Adipocyte (in vitro differentiated cells): Measurements from ENCODE around the gene TOGARAM1.

Experiments used
- DNase-seq: peaks from one replicate; pipeline ENCODE4 v3.0.0-alpha.2; 2015; ENCODE audit warnings: low read depth
- H3K27me3 ChIP-seq: replicated peaks from 2 replicates; pipeline ENCODE4 v1.7.0; 2013; ENCODE audit warnings: mild to moderate bottlenecking, low read length, moderate library complexity; ENCODE audit not compliant: control insufficient read depth, insufficient read depth
- H3K36me3 ChIP-seq: 2 replicates; pipeline ENCODE4 v1.7.0; 2013; ENCODE audit warnings: low read length, mild to moderate bottlenecking, moderate library complexity; ENCODE audit not compliant: control insufficient read depth, insufficient read depth, severe bottlenecking
- H3K4me1 ChIP-seq: 2 replicates; pipeline ENCODE4 v1.7.0; 2013; ENCODE audit warnings: mild to moderate bottlenecking, low read length, moderate library complexity; ENCODE audit not compliant: control insufficient read depth, insufficient read depth
- H3K4me3 ChIP-seq: 2 replicates; pipeline ENCODE4 v1.7.0; 2013; ENCODE audit warnings: mild to moderate bottlenecking, low read length, moderate library complexity
- H3K9ac ChIP-seq: 2 replicates; pipeline ENCODE4 v1.7.0; 2013; ENCODE audit warnings: mild to moderate bottlenecking, low read length, moderate library complexity
- H3K9me3 ChIP-seq: 2 replicates; pipeline ENCODE4 v1.7.0; 2013; ENCODE audit warnings: mild to moderate bottlenecking, low read length, moderate library complexity; ENCODE audit not compliant: control insufficient read depth

The TOGARAM1 gene

GRCh38 chr14:45041641-45042040 is 79.7 kb downstream of the TOGARAM1 start:
- H3K36me3 ChIP-seq, result peaks cover 31% of the 10 kb centered on the region
- H3K4me1 ChIP-seq, result no peaks in the 10 kb centered on the region
- no peak overlapping the region for H3K4me3 ChIP-seq
- no peaks in the 10 kb centered on the region for H3K9me3 ChIP-seq
- H3K9ac ChIP-seq, result no peak overlapping the region
- no peaks in the 10 kb centered on the region for H3K27me3 ChIP-seq
- no peak for DNase-seq

- Histone ChIP-seq H3K4me3 (no peak overlapping the region), H3K9ac (no peak overlapping the region), H3K4me1 (no peaks in the 10 kb centered on the region), H3K36me3 (peaks cover 13% of the 10 kb centered on the region), H3K27me3 (no peaks in the 10 kb centered on the region), H3K9me3 (no peaks in the 10 kb centered on the region)
- no peak for DNase-seq
Observed at GRCh38 chr14:45044638-45045037, 82.6 kb downstream of the TOGARAM1 start.

GRCh38 chr14:45048385-45048784 is 86.4 kb downstream of the TOGARAM1 start:
- no peak for DNase-seq
- no peaks in the 10 kb centered on the region for H3K27me3 ChIP-seq
- no peak overlapping the region for H3K9ac ChIP-seq
- no peaks in the 10 kb centered on the region for H3K4me1 ChIP-seq
- H3K4me3 ChIP-seq, result no peak overlapping the region
- peaks cover 22% of the 10 kb centered on the region for H3K36me3 ChIP-seq
- H3K9me3 ChIP-seq, result no peaks in the 10 kb centered on the region

- H3K4me1 ChIP-seq, result no peaks in the 10 kb centered on the region
- DNase-seq, result no peak
- no peak overlapping the region for H3K9ac ChIP-seq
- peaks cover under 1% of the 10 kb centered on the region for H3K9me3 ChIP-seq
- H3K4me3 ChIP-seq, result no peak overlapping the region
- peaks cover 33% of the 10 kb centered on the region for H3K36me3 ChIP-seq
- H3K27me3 ChIP-seq, result no peaks in the 10 kb centered on the region
Observed at GRCh38 chr14:45051180-45051579, 89.2 kb downstream of the TOGARAM1 start.

GRCh38 chr14:45051896-45052295 is 89.9 kb downstream of the TOGARAM1 start:
- H3K4me3 ChIP-seq, result no peak overlapping the region
- peaks cover 7% of the 10 kb centered on the region for H3K9me3 ChIP-seq
- no peaks in the 10 kb centered on the region for H3K27me3 ChIP-seq
- no peaks in the 10 kb centered on the region for H3K4me1 ChIP-seq
- peaks cover 26% of the 10 kb centered on the region for H3K36me3 ChIP-seq
- no peak for DNase-seq
- no peak overlapping the region for H3K9ac ChIP-seq

GRCh38 chr14:45057349-45057748 is 95.4 kb downstream of the TOGARAM1 start:
- H3K27me3 ChIP-seq, result no peaks in the 10 kb centered on the region
- no peaks in the 10 kb centered on the region for H3K4me1 ChIP-seq
- peaks cover 28% of the 10 kb centered on the region for H3K36me3 ChIP-seq
- H3K4me3 ChIP-seq, result no peak overlapping the region
- H3K9me3 ChIP-seq, result peaks cover 13% of the 10 kb centered on the region
- no peak overlapping the region for H3K9ac ChIP-seq
- DNase-seq, result no peak

GRCh38 chr14:45057881-45058364 is 95.9 kb downstream of the TOGARAM1 start:
- Histone ChIP-seq H3K9me3 (peaks cover 13% of the 10 kb centered on the region), H3K4me3 (no peak overlapping the region), H3K27me3 (no peaks in the 10 kb centered on the region), H3K36me3 (peaks cover 23% of the 10 kb centered on the region), H3K4me1 (no peaks in the 10 kb centered on the region), H3K9ac (no peak overlapping the region)
- no peak for DNase-seq

GRCh38 chr14:45060551-45060950 is 98.6 kb downstream of the TOGARAM1 start:
- H3K9me3 ChIP-seq, result peaks cover 13% of the 10 kb centered on the region
- H3K36me3 ChIP-seq, result peaks cover 8% of the 10 kb centered on the region
- no peaks in the 10 kb centered on the region for H3K27me3 ChIP-seq
- H3K4me3 ChIP-seq, result no peak overlapping the region
- no peak overlapping the region for H3K9ac ChIP-seq
- no peak for DNase-seq
- no peaks in the 10 kb centered on the region for H3K4me1 ChIP-seq

- H3K36me3 ChIP-seq, result peaks cover 4% of the 10 kb centered on the region
- H3K9me3 ChIP-seq, result no peaks in the 10 kb centered on the region
- H3K27me3 ChIP-seq, result no peaks in the 10 kb centered on the region
- H3K9ac ChIP-seq, result no peak overlapping the region
- no peaks in the 10 kb centered on the region for H3K4me1 ChIP-seq
- no peak overlapping the region for H3K4me3 ChIP-seq
- DNase-seq, result no peak
Observed at GRCh38 chr14:45065540-45065939, 103.5 kb downstream of the TOGARAM1 start.

GRCh38 chr14:45065956-45066355 is 104.0 kb downstream of the TOGARAM1 start:
- Histone ChIP-seq H3K27me3 (no peaks in the 10 kb centered on the region), H3K9me3 (no peaks in the 10 kb centered on the region), H3K4me1 (no peaks in the 10 kb centered on the region), H3K9ac (no peak overlapping the region), H3K36me3 (peaks cover 4% of the 10 kb centered on the region), H3K4me3 (no peak overlapping the region)
- DNase-seq, result no peak

GRCh38 chr14:45066667-45067066 is 104.7 kb downstream of the TOGARAM1 start:
- Histone ChIP-seq H3K4me1 (no peaks in the 10 kb centered on the region), H3K9me3 (no peaks in the 10 kb centered on the region), H3K4me3 (no peak overlapping the region), H3K36me3 (peaks cover 4% of the 10 kb centered on the region), H3K9ac (no peak overlapping the region), H3K27me3 (no peaks in the 10 kb centered on the region)
- DNase-seq, result no peak

- H3K9me3 ChIP-seq, result no peaks in the 10 kb centered on the region
- peaks cover 11% of the 10 kb centered on the region for H3K36me3 ChIP-seq
- no peak overlapping the region for H3K4me3 ChIP-seq
- no peak overlapping the region for H3K9ac ChIP-seq
- no peaks in the 10 kb centered on the region for H3K4me1 ChIP-seq
- no peaks in the 10 kb centered on the region for H3K27me3 ChIP-seq
- no peak for DNase-seq
Observed at GRCh38 chr14:45068396-45068795, 106.4 kb downstream of the TOGARAM1 start.
